GM18526 (cell line): ENCODE data around the gene RAP1GAP2.

ENCODE experiments used
- POLR2A ChIP-seq: IDR thresholded peaks from 3 replicates; pipeline ENCODE4 v1.6.1; 2011; ENCODE audit not compliant: insufficient read length; ENCODE audit errors: extremely low read depth

The RAP1GAP2 gene

GRCh38 chr17:2964028-2964356, 167.8 kb downstream of the RAP1GAP2 start:
- no peak for TF ChIP-seq POLR2A

GRCh38 chr17:2964370-2964769, 168.1 kb downstream of the RAP1GAP2 start:
- TF ChIP-seq POLR2A = no peak

GRCh38 chr17:2964831-2965230, 168.6 kb downstream of the RAP1GAP2 start:
- no peak for TF ChIP-seq POLR2A

- no peak for TF ChIP-seq POLR2A
These were observed 169.7 kb downstream of the RAP1GAP2 start for GRCh38 chr17:2965621-2966595.

- no peak for TF ChIP-seq POLR2A
These were observed 171.3 kb downstream of the RAP1GAP2 start for GRCh38 chr17:2967515-2967914.

GRCh38 chr17:2971851-2972250, 175.6 kb downstream of the RAP1GAP2 start:
- TF ChIP-seq POLR2A = no peak

GRCh38 chr17:2972749-2973148, 176.5 kb downstream of the RAP1GAP2 start:
- no peak for TF ChIP-seq POLR2A

- no peak for TF ChIP-seq POLR2A
These were observed 178.1 kb downstream of the RAP1GAP2 start for GRCh38 chr17:2974347-2974746.

- TF ChIP-seq POLR2A = no peak
These were observed 179.3 kb downstream of the RAP1GAP2 start for GRCh38 chr17:2975469-2975958.

GRCh38 chr17:2977157-2977556, 180.9 kb downstream of the RAP1GAP2 start:
- no peak for TF ChIP-seq POLR2A

- TF ChIP-seq POLR2A = no peak
These were observed 181.9 kb downstream of the RAP1GAP2 start for GRCh38 chr17:2978116-2978515.

- no peak for TF ChIP-seq POLR2A
These were observed 182.8 kb downstream of the RAP1GAP2 start for GRCh38 chr17:2978991-2979390.

GRCh38 chr17:2980211-2980903, 184.1 kb downstream of the RAP1GAP2 start:
- no peak for TF ChIP-seq POLR2A

- no peak for TF ChIP-seq POLR2A
These were observed 184.6 kb downstream of the RAP1GAP2 start for GRCh38 chr17:2980904-2981246.

GRCh38 chr17:2981325-2981724, 185.1 kb downstream of the RAP1GAP2 start:
- TF ChIP-seq POLR2A = no peak

- no peak for TF ChIP-seq POLR2A
These were observed 186.6 kb downstream of the RAP1GAP2 start for GRCh38 chr17:2982854-2983253.

- TF ChIP-seq POLR2A = no peak
These were observed 187.0 kb downstream of the RAP1GAP2 start for GRCh38 chr17:2983255-2983654.

GRCh38 chr17:2985318-2985717, 189.1 kb downstream of the RAP1GAP2 start:
- TF ChIP-seq POLR2A = no peak
